HepG2 (cell line): ENCODE data around the gene SUPT6H. TPM values are rescaled to one million over a fixed set of nuclear protein-coding genes. Genes with fewer than 3 reads are reported as not detected.

Experiments
- HMG20A ChIP-seq: IDR thresholded peaks from 2 replicates; pipeline ENCODE4 v1.6.1; 2016; ENCODE audit warnings: borderline replicate concordance
- HNF4G ChIP-seq, 2 experiments: sonication (generic) in 1 of 2; formaldehyde crosslinking in 1 of 2; IDR thresholded peaks; 2 replicates each; pipeline versions ENCODE4 v1.4.0 to v1.6.1; 2011 to 2020; ENCODE audit warnings: borderline replicate concordance in 2 of 2, low read depth in 2 of 2, mild to moderate bottlenecking in 2 of 2, low read length in 1 of 2, missing genetic modification reagents in 1 of 2, moderate library complexity in 1 of 2
- KMT2B ChIP-seq: IDR thresholded peaks from 2 replicates; pipeline ENCODE4 v1.6.1; 2016; ENCODE audit warnings: missing genetic modification reagents, missing compliant biosample characterization
- MAFG ChIP-seq: sonication (generic); formaldehyde crosslinking; IDR thresholded peaks from 2 replicates; pipeline ENCODE4 v1.5.1; 2020; ENCODE audit warnings: mild to moderate bottlenecking, missing genetic modification reagents
- RNF2 ChIP-seq: fragments of 450-650 bp; conservative IDR thresholded peaks from 2 replicates; pipeline ENCODE4 v1.6.1; 2016; ENCODE audit warnings: low read depth
- RXRB ChIP-seq: IDR thresholded peaks from 2 replicates; pipeline ENCODE4 v1.6.1; 2016; ENCODE audit warnings: borderline replicate concordance, missing genetic modification reagents, missing compliant biosample characterization
- SETDB1 ChIP-seq: sonication (generic); formaldehyde crosslinking; IDR thresholded peaks from 2 replicates; pipeline ENCODE4 v1.5.1; 2020; ENCODE audit warnings: missing genetic modification reagents, mild to moderate bottlenecking, borderline replicate concordance
- SOX5 ChIP-seq: IDR thresholded peaks from 2 replicates; pipeline ENCODE4 v1.6.1; 2016; ENCODE audit warnings: borderline replicate concordance
- TMF1 ChIP-seq: sonication (generic); formaldehyde crosslinking; IDR thresholded peaks from 2 replicates; pipeline ENCODE4 v1.8.1; 2022; ENCODE audit warnings: low read depth, missing genetic modification reagents
- TOE1 ChIP-seq: sonication (generic); formaldehyde crosslinking; IDR thresholded peaks from 2 replicates; pipeline ENCODE4 v1.4.0; 2020; ENCODE audit warnings: mild to moderate bottlenecking, missing genetic modification reagents
- ZFP37 ChIP-seq: sonication (generic); formaldehyde crosslinking; IDR thresholded peaks from 2 replicates; pipeline ENCODE4 v1.4.0; 2020; ENCODE audit warnings: missing genetic modification reagents, borderline replicate concordance
- polyA plus RNA-seq, 8 experiments: library from polyadenylated mRNA; depleted of rRNA in 3 of 8; stranded (reverse) in 7 of 8; unstranded in 1 of 8; fragments of >200 nt; fragmentation: Illumina TruSeq in 4 of 8; extraction: Trizol in 4 of 8; gene quantifications; 2 replicates each; pipeline versions ENCODE4 v1.2.1 to v1.2.3, GENCODE V29; 2011 to 2016; ENCODE audit warnings: low read depth in 4 of 8, missing spikeins in 1 of 8, mixed read lengths in 1 of 8; ENCODE audit not compliant: insufficient read depth in 1 of 8
- total RNA-seq, 5 experiments: library from RNA; depleted of rRNA; stranded (reverse); fragments of >200 nt; fragmentation: Illumina TruSeq; extraction: Trizol; gene quantifications; 2 replicates each; pipeline ENCODE4 v1.2.3, GENCODE V29; 2016; ENCODE audit warnings: low read depth in 1 of 5
- TF ChIP-seq, protein P1 (sequence below): sonication (generic); formaldehyde crosslinking; IDR thresholded peaks from 2 replicates; pipeline ENCODE4 v1.4.0; 2020; ENCODE audit warnings: low read depth, mild to moderate bottlenecking, missing genetic modification reagents
- TF ChIP-seq, protein P2 (sequence below): sonication (generic); formaldehyde crosslinking; IDR thresholded peaks from 2 replicates; pipeline ENCODE4 v1.4.0; 2020; ENCODE audit warnings: missing genetic modification reagents, borderline replicate concordance
- TF ChIP-seq, protein P3 (sequence below): sonication (generic); formaldehyde crosslinking; IDR thresholded peaks from 2 replicates; pipeline ENCODE4 v1.4.0; 2020; ENCODE audit warnings: missing genetic modification reagents, borderline replicate concordance
- TF ChIP-seq, protein P4 (sequence below): sonication (generic); formaldehyde crosslinking; IDR thresholded peaks from 2 replicates; pipeline ENCODE4 v1.5.0; 2020; ENCODE audit warnings: missing genetic modification reagents, mild to moderate bottlenecking, borderline replicate concordance
- TF ChIP-seq, protein P5 (sequence below): IDR thresholded peaks from 2 replicates; pipeline ENCODE4 v1.6.1; 2016; ENCODE audit warnings: low read depth

The SUPT6H gene
- total and polyA plus RNA-seq, 2 of the 13 experiments (the other 11 are each of a cell fraction or from before 2014, with no cell fraction given), result 32.7 to 39.9 TPM

DNA sequence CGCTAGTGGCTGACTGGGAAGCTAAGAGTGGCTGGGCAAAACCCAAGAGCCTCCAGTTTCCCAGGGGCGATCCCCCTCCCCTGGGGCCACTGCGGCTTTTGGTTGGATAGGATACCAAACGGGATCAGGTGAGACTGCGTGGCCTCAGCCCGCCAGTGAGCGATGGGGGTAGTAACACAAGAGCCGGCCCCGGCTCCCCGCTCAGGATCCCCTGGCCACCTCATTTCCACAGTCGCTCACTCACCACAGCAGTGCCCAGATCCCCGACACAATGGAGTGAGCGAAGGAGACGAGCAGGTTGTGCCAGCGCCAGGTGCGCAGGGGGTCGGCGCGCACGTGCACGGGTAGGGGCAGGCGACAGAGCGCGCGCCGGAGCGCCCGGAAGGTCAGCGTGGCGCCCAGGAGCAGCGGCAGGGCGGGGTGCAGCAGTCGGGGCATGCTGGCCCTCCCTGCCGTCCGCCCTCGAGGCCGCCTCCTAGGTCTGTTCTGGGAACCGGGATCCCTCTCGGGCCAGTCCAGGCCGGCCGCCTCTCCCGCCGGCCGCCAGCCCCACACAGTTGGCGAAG, 63.7 kb downstream of the SUPT6H start (continued):
- TF ChIP-seq ZFP37 (CRISPR knock-in tag) (no peak), SETDB1 (CRISPR knock-in tag) (no peak), SOX5 (CRISPR knock-in tag) (peak; percentile 32; the same call in 1 of the 2 replicates), RXRB (CRISPR knock-in tag) (peak; percentile 30), HNF4G (IDR thresholded peaks at IDR 0.05; ENCODE audit: borderline replicate concordance, low read depth, low read length) (no peak), HNF4G (CRISPR knock-in tag; IDR thresholded peaks at IDR 0.05; ENCODE audit: borderline replicate concordance, low read depth) (peak; percentile 69), TOE1 (no peak), MAFG (CRISPR knock-in tag) (no peak), TMF1 (peak; percentile 71; the same call in 1 of the 2 replicates), RNF2 (peak; percentile 48; the same call in 1 of the 2 replicates), HMG20A (no peak), KMT2B (CRISPR knock-in tag) (no peak)
- TF ChIP-seq, protein P1, sequence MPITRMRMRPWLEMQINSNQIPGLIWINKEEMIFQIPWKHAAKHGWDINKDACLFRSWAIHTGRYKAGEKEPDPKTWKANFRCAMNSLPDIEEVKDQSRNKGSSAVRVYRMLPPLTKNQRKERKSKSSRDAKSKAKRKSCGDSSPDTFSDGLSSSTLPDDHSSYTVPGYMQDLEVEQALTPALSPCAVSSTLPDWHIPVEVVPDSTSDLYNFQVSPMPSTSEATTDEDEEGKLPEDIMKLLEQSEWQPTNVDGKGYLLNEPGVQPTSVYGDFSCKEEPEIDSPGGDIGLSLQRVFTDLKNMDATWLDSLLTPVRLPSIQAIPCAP (CRISPR knock-in tag), result no peak
- TF ChIP-seq, protein P2, sequence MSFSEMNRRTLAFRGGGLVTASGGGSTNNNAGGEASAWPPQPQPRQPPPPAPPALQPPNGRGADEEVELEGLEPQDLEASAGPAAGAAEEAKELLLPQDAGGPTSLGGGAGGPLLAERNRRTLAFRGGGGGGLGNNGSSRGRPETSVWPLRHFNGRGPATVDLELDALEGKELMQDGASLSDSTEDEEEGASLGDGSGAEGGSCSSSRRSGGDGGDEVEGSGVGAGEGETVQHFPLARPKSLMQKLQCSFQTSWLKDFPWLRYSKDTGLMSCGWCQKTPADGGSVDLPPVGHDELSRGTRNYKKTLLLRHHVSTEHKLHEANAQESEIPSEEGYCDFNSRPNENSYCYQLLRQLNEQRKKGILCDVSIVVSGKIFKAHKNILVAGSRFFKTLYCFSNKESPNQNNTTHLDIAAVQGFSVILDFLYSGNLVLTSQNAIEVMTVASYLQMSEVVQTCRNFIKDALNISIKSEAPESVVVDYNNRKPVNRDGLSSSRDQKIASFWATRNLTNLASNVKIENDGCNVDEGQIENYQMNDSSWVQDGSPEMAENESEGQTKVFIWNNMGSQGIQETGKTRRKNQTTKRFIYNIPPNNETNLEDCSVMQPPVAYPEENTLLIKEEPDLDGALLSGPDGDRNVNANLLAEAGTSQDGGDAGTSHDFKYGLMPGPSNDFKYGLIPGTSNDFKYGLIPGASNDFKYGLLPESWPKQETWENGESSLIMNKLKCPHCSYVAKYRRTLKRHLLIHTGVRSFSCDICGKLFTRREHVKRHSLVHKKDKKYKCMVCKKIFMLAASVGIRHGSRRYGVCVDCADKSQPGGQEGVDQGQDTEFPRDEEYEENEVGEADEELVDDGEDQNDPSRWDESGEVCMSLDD (CRISPR knock-in tag), result no peak; the same call in 1 of the 2 replicates
- TF ChIP-seq, protein P3, sequence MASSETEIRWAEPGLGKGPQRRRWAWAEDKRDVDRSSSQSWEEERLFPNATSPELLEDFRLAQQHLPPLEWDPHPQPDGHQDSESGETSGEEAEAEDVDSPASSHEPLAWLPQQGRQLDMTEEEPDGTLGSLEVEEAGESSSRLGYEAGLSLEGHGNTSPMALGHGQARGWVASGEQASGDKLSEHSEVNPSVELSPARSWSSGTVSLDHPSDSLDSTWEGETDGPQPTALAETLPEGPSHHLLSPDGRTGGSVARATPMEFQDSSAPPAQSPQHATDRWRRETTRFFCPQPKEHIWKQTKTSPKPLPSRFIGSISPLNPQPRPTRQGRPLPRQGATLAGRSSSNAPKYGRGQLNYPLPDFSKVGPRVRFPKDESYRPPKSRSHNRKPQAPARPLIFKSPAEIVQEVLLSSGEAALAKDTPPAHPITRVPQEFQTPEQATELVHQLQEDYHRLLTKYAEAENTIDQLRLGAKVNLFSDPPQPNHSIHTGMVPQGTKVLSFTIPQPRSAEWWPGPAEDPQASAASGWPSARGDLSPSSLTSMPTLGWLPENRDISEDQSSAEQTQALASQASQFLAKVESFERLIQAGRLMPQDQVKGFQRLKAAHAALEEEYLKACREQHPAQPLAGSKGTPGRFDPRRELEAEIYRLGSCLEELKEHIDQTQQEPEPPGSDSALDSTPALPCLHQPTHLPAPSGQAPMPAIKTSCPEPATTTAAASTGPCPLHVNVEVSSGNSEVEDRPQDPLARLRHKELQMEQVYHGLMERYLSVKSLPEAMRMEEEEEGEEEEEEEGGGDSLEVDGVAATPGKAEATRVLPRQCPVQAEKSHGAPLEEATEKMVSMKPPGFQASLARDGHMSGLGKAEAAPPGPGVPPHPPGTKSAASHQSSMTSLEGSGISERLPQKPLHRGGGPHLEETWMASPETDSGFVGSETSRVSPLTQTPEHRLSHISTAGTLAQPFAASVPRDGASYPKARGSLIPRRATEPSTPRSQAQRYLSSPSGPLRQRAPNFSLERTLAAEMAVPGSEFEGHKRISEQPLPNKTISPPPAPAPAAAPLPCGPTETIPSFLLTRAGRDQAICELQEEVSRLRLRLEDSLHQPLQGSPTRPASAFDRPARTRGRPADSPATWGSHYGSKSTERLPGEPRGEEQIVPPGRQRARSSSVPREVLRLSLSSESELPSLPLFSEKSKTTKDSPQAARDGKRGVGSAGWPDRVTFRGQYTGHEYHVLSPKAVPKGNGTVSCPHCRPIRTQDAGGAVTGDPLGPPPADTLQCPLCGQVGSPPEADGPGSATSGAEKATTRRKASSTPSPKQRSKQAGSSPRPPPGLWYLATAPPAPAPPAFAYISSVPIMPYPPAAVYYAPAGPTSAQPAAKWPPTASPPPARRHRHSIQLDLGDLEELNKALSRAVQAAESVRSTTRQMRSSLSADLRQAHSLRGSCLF (CRISPR knock-in tag), result no peak
- TF ChIP-seq, protein P4, sequence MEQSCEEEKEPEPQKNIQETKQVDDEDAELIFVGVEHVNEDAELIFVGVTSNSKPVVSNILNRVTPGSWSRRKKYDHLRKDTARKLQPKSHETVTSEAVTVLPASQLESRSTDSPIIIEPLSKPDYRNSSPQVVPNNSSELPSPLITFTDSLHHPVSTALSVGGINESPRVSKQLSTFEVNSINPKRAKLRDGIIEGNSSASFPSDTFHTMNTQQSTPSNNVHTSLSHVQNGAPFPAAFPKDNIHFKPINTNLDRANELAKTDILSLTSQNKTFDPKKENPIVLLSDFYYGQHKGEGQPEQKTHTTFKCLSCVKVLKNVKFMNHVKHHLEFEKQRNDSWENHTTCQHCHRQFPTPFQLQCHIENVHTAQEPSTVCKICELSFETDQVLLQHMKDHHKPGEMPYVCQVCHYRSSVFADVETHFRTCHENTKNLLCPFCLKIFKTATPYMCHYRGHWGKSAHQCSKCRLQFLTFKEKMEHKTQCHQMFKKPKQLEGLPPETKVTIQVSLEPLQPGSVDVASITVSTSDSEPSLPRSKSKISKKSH (CRISPR knock-in tag), result no peak; the same call in 1 of the 2 replicates
- TF ChIP-seq, protein P5, sequence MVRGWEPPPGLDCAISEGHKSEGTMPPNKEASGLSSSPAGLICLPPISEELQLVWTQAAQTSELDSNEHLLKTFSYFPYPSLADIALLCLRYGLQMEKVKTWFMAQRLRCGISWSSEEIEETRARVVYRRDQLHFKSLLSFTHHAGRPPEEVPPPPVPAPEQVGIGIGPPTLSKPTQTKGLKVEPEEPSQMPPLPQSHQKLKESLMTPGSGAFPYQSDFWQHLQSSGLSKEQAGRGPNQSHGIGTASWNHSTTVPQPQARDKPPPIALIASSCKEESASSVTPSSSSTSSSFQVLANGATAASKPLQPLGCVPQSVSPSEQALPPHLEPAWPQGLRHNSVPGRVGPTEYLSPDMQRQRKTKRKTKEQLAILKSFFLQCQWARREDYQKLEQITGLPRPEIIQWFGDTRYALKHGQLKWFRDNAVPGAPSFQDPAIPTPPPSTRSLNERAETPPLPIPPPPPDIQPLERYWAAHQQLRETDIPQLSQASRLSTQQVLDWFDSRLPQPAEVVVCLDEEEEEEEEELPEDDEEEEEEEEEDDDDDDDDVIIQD (CRISPR knock-in tag), result no peak
